A549 treated with dexamethasone at 1 μM for 4 hours (cell line): Measurements from ENCODE around the gene NOL4. TPM values are rescaled to one million over a fixed set of nuclear protein-coding genes. Genes with fewer than 3 reads are reported as not detected.

Experiments
- total RNA-seq: library from RNA; stranded (reverse); fragments of 200-300 nt; extraction: Qiagen RNA extraction; gene quantifications from 5 replicates; pipeline ENCODE4 v1.2.3, GENCODE V29; 2022

The NOL4 gene, protein sequence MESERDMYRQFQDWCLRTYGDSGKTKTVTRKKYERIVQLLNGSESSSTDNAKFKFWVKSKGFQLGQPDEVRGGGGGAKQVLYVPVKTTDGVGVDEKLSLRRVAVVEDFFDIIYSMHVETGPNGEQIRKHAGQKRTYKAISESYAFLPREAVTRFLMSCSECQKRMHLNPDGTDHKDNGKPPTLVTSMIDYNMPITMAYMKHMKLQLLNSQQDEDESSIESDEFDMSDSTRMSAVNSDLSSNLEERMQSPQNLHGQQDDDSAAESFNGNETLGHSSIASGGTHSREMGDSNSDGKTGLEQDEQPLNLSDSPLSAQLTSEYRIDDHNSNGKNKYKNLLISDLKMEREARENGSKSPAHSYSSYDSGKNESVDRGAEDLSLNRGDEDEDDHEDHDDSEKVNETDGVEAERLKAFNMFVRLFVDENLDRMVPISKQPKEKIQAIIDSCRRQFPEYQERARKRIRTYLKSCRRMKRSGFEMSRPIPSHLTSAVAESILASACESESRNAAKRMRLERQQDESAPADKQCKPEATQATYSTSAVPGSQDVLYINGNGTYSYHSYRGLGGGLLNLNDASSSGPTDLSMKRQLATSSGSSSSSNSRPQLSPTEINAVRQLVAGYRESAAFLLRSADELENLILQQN
- total RNA-seq = not detected in 5 replicates

DNA sequence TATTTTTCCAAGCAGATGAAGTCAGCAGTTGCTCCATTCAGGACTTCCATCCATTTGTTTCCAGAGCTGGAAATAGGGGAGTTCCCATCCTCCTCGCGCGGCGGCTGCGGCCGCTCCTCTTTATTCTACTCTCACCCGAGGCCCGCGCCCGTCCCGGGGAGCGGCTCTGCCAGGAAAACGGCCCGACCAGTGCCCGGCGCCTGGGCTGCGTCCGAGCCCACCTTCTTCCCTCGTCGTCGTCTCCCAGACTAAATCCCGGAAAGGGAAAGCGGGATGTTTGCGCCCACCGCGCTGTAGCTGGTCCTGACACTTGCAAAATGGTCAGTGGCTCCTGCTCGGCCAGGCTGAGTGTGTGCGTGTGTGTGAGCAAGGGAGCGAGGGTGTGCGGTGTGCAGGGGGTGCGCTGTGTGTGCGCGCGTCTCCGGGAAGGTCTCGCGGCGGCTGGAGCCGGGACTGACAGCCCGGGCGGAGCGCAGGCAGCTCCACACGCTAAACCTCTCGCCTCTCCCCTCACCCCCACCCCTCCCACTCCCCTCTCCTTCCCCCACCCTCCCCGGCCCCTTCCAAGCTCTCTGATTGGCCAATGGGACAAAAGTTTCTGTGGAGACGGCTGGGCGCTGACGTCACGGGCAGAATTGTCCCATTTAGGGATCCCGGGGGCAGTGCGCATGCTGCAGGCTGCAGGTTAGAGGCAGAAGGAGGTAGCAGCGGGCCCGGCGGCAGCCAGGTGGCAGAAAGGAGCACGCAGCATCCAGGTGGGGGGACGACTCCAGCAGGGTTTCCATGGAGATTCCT is at the start of gene NOL4:
TSS of gene NOL4 (minus strand) at position 491 of the 795 bp plus-strand sequence. CDS start 1,660 bp downstream, outside the sequence.

